ENCODE results near the gene GATAD2A. TPM values are rescaled to one million over a fixed set of nuclear protein-coding genes. Genes with fewer than 3 reads are reported as not detected.

Gene GATAD2A
- total and polyA plus RNA-seq, 9 of the 15 experiments (the other 6 are each of a cell fraction or from before 2014, with no cell fraction given), result 2.4 to 226 (median 44.2) TPM

- no peak; a peak in 1 of 4 replicates for TF ChIP-seq ZMIZ1 (IDR thresholded peaks at IDR 0.05; ENCODE audit: low read depth in 2 of 2, low read length in 2 of 2)
- 0 out of 4 replicates have a peak, but pooled peaks of 1 of the 2 experiments have one; percentile 49 for TF ChIP-seq ZNF318 (IDR thresholded peaks at IDR 0.05; ENCODE audit: borderline replicate concordance in 1 of 2, low read depth in 1 of 2)
- no peak for TF ChIP-seq NFE2L1 (tag; IDR thresholded peaks at IDR 0.05; ENCODE audit: borderline replicate concordance, low read depth)
- TF ChIP-seq CHAMP1 (IDR thresholded peaks at IDR 0.05), result no peak
- no peak for TF ChIP-seq SMARCA5 (IDR thresholded peaks at IDR 0.05)
- TF ChIP-seq CBX5 (IDR thresholded peaks at IDR 0.05; ENCODE audit: borderline replicate concordance, low read depth), result peak; percentile 59; the same call in 1 of the 2 replicates
- TF ChIP-seq E2F1 (CRISPR knock-in tag; IDR thresholded peaks at IDR 0.05), result peak; percentile 92
- no peak for TF ChIP-seq SRSF9 (IDR thresholded peaks at IDR 0.05; ENCODE audit: borderline replicate concordance, low read depth, low read length)
Observed at GRCh38 chr19:19404879-19405860, at the start of gene GATAD2A (continued).
